Kidney (tissue), 14 donors: ENCODE measurements around the gene WDR86. TPM values are rescaled to one million over a fixed set of nuclear protein-coding genes. Genes with fewer than 3 reads are reported as not detected.

Experiments
- DNase-seq, 5 donors: peaks; one replicate each; pipeline ENCODE4 v3.0.0-alpha.2; 2013 to 2020
- FAIRE-seq: peaks from 2 replicates; lab custom pipeline; 2012; peaks lifted over from hg19 to GRCh38; lab: Jason Lieb, UNC
- H3K27ac ChIP-seq, 2 donors: one replicate each; pipeline ENCODE4 v1.7.0; 2013; ENCODE audit warnings: low read depth in 2 of 2, low read length in 2 of 2, inconsistent platforms in 1 of 2
- H3K27me3 ChIP-seq: one replicate; pipeline ENCODE4 v1.7.1; 2013; ENCODE audit warnings: low read length, inconsistent platforms; ENCODE audit not compliant: control insufficient read depth, insufficient read depth
- H3K36me3 ChIP-seq, 3 donors: one replicate each; pipeline versions ENCODE4 v1.7.0 to v1.7.1; 2013; ENCODE audit warnings: low read length in 3 of 3, control low read depth in 1 of 3, inconsistent platforms in 1 of 3; ENCODE audit not compliant: insufficient read depth in 3 of 3, control insufficient read depth in 2 of 3
- H3K4me1 ChIP-seq, 3 donors: one replicate each; pipeline versions ENCODE4 v1.7.0 to v1.7.1; 2013; ENCODE audit warnings: low read length in 3 of 3, inconsistent platforms in 1 of 3, low read depth in 1 of 3; ENCODE audit not compliant: control insufficient read depth in 2 of 3, insufficient read depth in 2 of 3
- H3K4me3 ChIP-seq, 3 donors: one replicate each; pipeline versions ENCODE4 v1.7.0 to v1.8.1; 2013; ENCODE audit warnings: low read length in 3 of 3, control low read depth in 1 of 3, inconsistent platforms in 1 of 3
- H3K9ac ChIP-seq, 3 donors: one replicate each; pipeline versions ENCODE4 v1.7.0 to v1.7.1; 2013; ENCODE audit warnings: low read length in 3 of 3, control low read depth in 1 of 3, inconsistent platforms in 1 of 3
- H3K9me3 ChIP-seq, 3 donors: one replicate each; pipeline versions ENCODE4 v1.7.0 to v1.7.1; 2013; ENCODE audit warnings: low read length in 3 of 3, control low read depth in 1 of 3, inconsistent platforms in 1 of 3; ENCODE audit not compliant: control insufficient read depth in 2 of 3, insufficient read depth in 1 of 3
- intact Hi-C: fragments of 100-400 bp; cut with DNase I; formaldehyde crosslinking; loops from one replicate; pipeline ENCODE4 v1.11.1; 2022
- polyA plus RNA-seq: library from polyadenylated mRNA; stranded (reverse); fragments of 350-450 nt; fragmentation: Illumina TruSeq; extraction: RNeasy Lipid Tissue Mini Kit (QIAGEN cat#74804); gene quantifications from one replicate; pipeline ENCODE4 v1.2.3, GENCODE V29; 2014; ENCODE audit warnings: low read depth, low replicate concordance; ENCODE audit not compliant: insufficient read depth
- total RNA-seq: library from RNA; stranded (reverse); fragmentation: NEBNext Ultra II Directional; extraction: Animal tissue kit (Norgen Biotek cat#: 25700); gene quantifications from one replicate; pipeline ENCODE4 v1.2.1, GENCODE V29; 2021
- TF ChIP-seq, protein P1 (sequence below): IDR thresholded peaks from 3 replicates; pipeline ENCODE4 v1.5.1; 2012; ENCODE audit warnings: mild to moderate bottlenecking, moderate library complexity, borderline replicate concordance; ENCODE audit not compliant: insufficient read depth; ENCODE audit errors: extremely low read depth
- donor health status: control.
- donor health status: control.
- donor health status: control.
- donor health status: control.
- donor health status: control.
- donor health status: DM: yes; HTN: yes; CAD: no.
- donor health status: Normal renal cell carcinoma (clear cell type).

Gene WDR86
- total and polyA plus RNA-seq, 2 donors from 2014 or later, result 1.8 to 5.9 TPM

DNA sequence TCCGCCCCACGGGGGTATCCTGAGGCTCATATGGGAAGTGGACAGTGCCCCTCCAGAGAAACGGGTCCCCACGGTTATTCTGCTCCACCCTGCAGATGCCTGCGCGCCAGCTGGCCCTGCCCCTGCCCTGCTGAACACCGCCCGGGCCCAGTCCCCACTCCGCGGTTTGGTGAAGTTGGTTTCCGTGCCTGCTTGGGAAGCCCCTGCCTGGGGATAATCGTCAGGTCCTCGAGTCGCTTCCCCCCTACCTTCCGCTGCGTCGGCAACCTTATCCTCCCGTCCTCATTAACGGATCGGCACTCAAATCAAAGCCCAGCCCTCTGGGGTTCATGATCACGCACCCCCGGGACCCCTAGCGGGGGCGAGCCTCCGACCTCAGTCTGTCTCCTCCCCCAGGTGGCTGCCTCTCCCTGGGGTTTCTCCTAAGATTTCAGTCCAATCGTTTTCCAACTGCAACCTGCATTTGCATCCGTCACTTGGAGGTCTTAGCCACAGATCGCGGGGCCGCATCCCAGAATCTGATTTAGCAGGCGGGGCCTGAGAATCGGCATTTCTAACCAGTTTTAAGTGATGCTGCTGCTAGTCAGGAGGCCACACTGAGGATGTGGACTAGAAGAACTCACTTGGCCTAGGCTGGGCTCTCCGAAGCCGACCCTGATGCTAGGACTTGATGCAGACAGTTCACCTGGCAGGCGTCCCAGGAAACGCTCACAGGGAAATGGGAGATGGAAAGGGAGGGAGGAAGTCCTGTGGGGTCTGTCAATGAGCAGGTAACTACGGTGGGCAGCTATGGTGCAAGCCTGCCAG, 27.6 kb downstream of the WDR86 start:
- intact Hi-C loops, result no loop called here
- FAIRE-seq, result no peak
- Histone ChIP-seq H3K9ac (no peak overlapping the region), H3K27ac (no peak overlapping the region), H3K9me3 (no peaks in the 10 kb centered on the region), H3K4me3 (peak overlapping the region in 1 of 3 donors; percentile 9), H3K27me3 (no peaks in the 10 kb centered on the region), H3K4me1 (peaks cover 0 to 9% (median 0%) of the 10 kb centered on the region in 3 donors), H3K36me3 (peaks cover 0 to 4% (median 0%) of the 10 kb centered on the region in 3 donors)
- TF ChIP-seq, protein P1, sequence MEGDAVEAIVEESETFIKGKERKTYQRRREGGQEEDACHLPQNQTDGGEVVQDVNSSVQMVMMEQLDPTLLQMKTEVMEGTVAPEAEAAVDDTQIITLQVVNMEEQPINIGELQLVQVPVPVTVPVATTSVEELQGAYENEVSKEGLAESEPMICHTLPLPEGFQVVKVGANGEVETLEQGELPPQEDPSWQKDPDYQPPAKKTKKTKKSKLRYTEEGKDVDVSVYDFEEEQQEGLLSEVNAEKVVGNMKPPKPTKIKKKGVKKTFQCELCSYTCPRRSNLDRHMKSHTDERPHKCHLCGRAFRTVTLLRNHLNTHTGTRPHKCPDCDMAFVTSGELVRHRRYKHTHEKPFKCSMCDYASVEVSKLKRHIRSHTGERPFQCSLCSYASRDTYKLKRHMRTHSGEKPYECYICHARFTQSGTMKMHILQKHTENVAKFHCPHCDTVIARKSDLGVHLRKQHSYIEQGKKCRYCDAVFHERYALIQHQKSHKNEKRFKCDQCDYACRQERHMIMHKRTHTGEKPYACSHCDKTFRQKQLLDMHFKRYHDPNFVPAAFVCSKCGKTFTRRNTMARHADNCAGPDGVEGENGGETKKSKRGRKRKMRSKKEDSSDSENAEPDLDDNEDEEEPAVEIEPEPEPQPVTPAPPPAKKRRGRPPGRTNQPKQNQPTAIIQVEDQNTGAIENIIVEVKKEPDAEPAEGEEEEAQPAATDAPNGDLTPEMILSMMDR, result no peak
- peak in 3 of 5 donors; percentile 28 to 78 (median 64) for DNase-seq

DNA sequence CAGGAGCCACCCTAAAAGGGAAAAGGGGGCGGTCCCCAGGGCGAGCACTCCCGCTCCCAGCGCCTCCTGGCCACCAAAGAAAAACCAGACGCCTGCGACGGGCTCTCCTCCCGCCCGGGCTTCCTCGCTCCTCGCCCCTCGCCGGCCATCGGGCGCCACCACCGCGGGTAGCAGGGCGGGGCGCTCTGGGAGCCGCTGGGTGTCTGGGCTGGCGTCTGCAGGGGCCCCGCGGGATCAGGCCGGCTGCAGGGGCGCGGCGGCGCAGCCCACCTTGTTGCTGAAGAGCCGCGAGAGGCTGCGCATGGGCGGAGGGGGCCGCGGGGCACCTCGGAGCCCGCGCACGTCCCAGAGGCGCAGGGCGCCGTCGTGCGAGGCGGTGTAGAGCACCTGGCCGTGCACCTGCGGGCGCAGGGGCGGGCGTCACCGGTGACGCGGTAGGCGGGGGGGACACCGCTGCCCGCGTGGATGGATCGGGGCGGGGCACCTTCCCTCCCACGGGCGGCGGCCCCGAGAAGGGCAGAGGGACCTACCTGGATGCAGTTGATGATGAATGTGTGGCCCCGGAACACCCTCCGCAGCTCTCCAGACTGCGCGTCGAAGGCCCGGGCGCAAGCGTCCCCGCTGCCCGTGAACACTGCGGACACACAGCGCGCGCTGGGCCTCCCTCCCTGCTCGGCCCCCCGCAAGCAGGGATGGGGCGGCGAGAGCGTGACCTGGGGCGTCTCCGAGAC, 28.3 kb downstream of the WDR86 start:
- H3K27ac ChIP-seq, result no peak overlapping the region
- no peaks in the 10 kb centered on the region for H3K9me3 ChIP-seq
- DNase-seq (peak; percentile 33 to 72 (median 58)), FAIRE-seq (no peak)
- peaks cover 0 to 9% (median 0%) of the 10 kb centered on the region in 3 donors for H3K4me1 ChIP-seq
- TF ChIP-seq, protein P1, result no peak
- no peaks in the 10 kb centered on the region for H3K27me3 ChIP-seq
- H3K36me3 ChIP-seq, result peaks cover 0 to 7% (median 0%) of the 10 kb centered on the region in 3 donors
- intact Hi-C loops, result no loop called here
- H3K4me3 ChIP-seq, result peak overlapping the region in 1 of 3 donors; percentile 9
- H3K9ac ChIP-seq, result no peak overlapping the region

DNA sequence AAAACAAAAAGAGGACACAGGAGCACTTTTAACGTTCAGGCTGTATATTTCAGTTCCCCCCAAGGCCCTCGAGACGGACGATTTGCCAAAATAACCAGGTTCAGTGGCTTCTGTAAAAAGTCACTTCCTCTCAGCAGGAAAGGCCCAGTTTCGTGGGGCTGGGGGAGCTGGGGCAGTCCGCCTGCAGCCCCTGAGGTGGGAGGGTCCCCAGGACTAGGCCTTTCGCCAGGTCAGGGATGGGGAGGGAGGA, 28.8 kb downstream of the WDR86 start:
- Histone ChIP-seq H3K9me3 (no peaks in the 10 kb centered on the region), H3K4me3 (no peak overlapping the region), H3K4me1 (peaks cover 0 to 9% (median 0%) of the 10 kb centered on the region in 3 donors), H3K9ac (no peak overlapping the region), H3K36me3 (peaks cover 0 to 12% (median 3%) of the 10 kb centered on the region in 3 donors), H3K27me3 (no peaks in the 10 kb centered on the region), H3K27ac (no peak overlapping the region)
- DNase-seq (no peak), FAIRE-seq (no peak)
- TF ChIP-seq, protein P1, result no peak
- intact Hi-C loops, result no loop called here
